Measurements from ENCODE around the gene TMEM132C.

TMEM132C gene

GRCh38 chr12:128551266-128551665 lies 284.3 kb downstream of the TMEM132C start:
- no peak for DNase-seq (ENCODE audit: low spot score)
- TF ChIP-seq CTCF (IDR thresholded peaks at IDR 0.05; ENCODE audit: poor library complexity, severe bottlenecking), result no peak
- ATAC-seq (ENCODE audit: low read depth), result no peak
- Histone ChIP-seq H3K4me3 (ENCODE audit: severe bottlenecking) (no peak overlapping the region), H3K9me3 (ENCODE audit: severe bottlenecking) (no peaks in the 10 kb centered on the region), H3K27me3 (ENCODE audit: insufficient read depth, poor library complexity, severe bottlenecking) (peaks cover 6% of the 10 kb centered on the region), H3K27ac (ENCODE audit: poor library complexity, severe bottlenecking) (no peak overlapping the region), H3K4me1 (ENCODE audit: insufficient read depth, poor library complexity, severe bottlenecking) (no peaks in the 10 kb centered on the region), H3K36me3 (ENCODE audit: low read depth) (no peaks in the 10 kb centered on the region)

DNA sequence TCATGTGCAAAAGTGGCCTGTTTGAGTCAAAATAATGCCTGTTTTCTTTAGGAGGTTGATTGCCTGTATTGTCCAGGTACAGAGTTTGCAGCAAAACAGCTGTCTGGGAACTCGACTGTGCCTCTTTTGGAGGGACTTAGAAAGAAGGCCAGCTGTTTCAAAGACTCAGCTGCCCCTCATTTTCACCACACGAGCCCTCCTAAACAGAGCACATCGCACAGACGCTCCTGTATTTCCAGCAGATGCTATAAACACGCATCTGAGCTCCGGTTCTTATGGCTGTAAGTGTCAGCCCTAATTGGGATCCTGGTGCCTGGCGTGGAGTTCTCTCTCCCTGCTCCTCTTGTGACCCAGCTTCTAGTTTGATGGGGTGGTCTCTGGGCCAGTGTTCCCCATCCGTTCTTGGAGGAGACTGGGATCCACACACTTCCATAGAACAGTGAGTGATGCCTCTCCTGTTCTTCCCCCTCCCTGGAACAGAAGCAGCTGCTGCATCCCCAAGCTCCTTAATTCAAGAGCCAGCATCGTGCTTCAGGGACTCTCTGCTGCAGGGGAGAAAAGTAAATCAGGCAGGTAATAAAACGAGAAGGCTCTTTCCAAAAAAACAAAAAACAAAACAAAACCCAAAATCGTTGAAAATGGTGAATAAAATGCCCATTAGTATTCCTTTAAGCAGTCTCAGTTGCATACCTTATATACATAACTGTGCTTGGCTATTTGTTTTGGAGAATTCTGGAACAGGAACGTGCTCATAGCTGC lies 287.8 kb downstream of the TMEM132C start:
- Histone ChIP-seq H3K27ac (ENCODE audit: poor library complexity, severe bottlenecking) (no peak overlapping the region), H3K27me3 (ENCODE audit: insufficient read depth, poor library complexity, severe bottlenecking) (peaks cover 6% of the 10 kb centered on the region), H3K4me1 (ENCODE audit: insufficient read depth, poor library complexity, severe bottlenecking) (no peaks in the 10 kb centered on the region), H3K4me3 (ENCODE audit: severe bottlenecking) (no peak overlapping the region), H3K9me3 (ENCODE audit: severe bottlenecking) (no peaks in the 10 kb centered on the region), H3K36me3 (ENCODE audit: low read depth) (no peaks in the 10 kb centered on the region)
- no peak for TF ChIP-seq CTCF (IDR thresholded peaks at IDR 0.05; ENCODE audit: poor library complexity, severe bottlenecking)
- ATAC-seq (ENCODE audit: low read depth) (no peak), DNase-seq (ENCODE audit: low spot score) (no peak)

- Histone ChIP-seq H3K9me3 (ENCODE audit: severe bottlenecking) (no peaks in the 10 kb centered on the region), H3K4me3 (ENCODE audit: severe bottlenecking) (no peak overlapping the region), H3K36me3 (ENCODE audit: low read depth) (no peaks in the 10 kb centered on the region), H3K27ac (ENCODE audit: poor library complexity, severe bottlenecking) (no peak overlapping the region), H3K4me1 (ENCODE audit: insufficient read depth, poor library complexity, severe bottlenecking) (no peaks in the 10 kb centered on the region), H3K27me3 (ENCODE audit: insufficient read depth, poor library complexity, severe bottlenecking) (peaks cover 4% of the 10 kb centered on the region)
- no peak for ATAC-seq (ENCODE audit: low read depth)
- no peak for TF ChIP-seq CTCF (IDR thresholded peaks at IDR 0.05; ENCODE audit: poor library complexity, severe bottlenecking)
- DNase-seq (ENCODE audit: low spot score), result no peak
Measured at GRCh38 chr12:128557231-128557630, 290.3 kb downstream of the TMEM132C start.

DNA sequence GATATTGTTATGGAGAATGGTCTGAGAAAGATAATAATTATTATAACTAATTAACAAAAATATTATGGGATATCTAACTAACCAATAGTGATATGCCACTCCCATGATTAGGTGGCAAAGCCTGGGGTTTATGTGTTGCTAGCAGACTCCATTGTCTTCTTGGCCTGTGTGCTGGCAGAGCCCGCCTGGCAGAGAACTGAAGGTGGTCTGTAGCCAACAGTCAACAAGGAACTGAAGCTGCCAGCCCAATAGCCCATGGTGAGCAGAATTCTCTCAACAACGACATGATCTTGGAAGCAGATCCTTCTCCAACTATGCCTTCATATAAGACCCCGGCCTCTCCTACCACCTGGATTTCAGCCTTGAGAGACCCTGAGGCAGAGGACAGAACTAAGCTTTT lies 298.0 kb downstream of the TMEM132C start:
- no peaks in the 10 kb centered on the region for H3K9me3 ChIP-seq (ENCODE audit: severe bottlenecking)
- DNase-seq (ENCODE audit: low spot score) (no peak), ATAC-seq (ENCODE audit: low read depth) (no peak)
- no peak for TF ChIP-seq CTCF (IDR thresholded peaks at IDR 0.05; ENCODE audit: poor library complexity, severe bottlenecking)
- H3K4me1 ChIP-seq (ENCODE audit: insufficient read depth, poor library complexity, severe bottlenecking), result no peaks in the 10 kb centered on the region
- no peaks in the 10 kb centered on the region for H3K36me3 ChIP-seq (ENCODE audit: low read depth)
- no peak overlapping the region for H3K4me3 ChIP-seq (ENCODE audit: severe bottlenecking)
- no peaks in the 10 kb centered on the region for H3K27me3 ChIP-seq (ENCODE audit: insufficient read depth, poor library complexity, severe bottlenecking)
- H3K27ac ChIP-seq (ENCODE audit: poor library complexity, severe bottlenecking), result no peak overlapping the region

DNA sequence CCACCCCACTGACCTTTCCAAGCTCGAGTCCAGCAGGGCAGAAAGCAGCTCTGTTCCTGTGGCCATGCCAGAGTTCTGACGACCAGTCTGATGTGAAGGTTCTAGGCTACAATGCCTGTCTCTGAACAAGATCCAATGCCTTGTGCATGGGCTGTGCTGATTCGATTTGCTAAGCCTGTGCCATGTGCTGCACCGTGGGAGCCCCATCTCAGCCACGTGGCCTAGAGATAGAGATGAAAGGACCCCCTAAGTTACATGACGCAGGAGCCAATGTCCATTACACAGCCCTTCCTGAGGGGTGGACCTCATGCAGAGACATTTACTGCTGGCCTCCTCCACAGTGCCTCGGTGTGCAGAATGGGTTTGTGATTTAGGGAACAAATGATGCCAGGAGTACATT lies 300.8 kb downstream of the TMEM132C start:
- no peaks in the 10 kb centered on the region for H3K9me3 ChIP-seq (ENCODE audit: severe bottlenecking)
- TF ChIP-seq CTCF (IDR thresholded peaks at IDR 0.05; ENCODE audit: poor library complexity, severe bottlenecking), result no peak
- H3K36me3 ChIP-seq (ENCODE audit: low read depth), result no peaks in the 10 kb centered on the region
- no peaks in the 10 kb centered on the region for H3K27me3 ChIP-seq (ENCODE audit: insufficient read depth, poor library complexity, severe bottlenecking)
- no peak overlapping the region for H3K27ac ChIP-seq (ENCODE audit: poor library complexity, severe bottlenecking)
- ATAC-seq (ENCODE audit: low read depth) (no peak), DNase-seq (ENCODE audit: low spot score) (no peak)
- H3K4me1 ChIP-seq (ENCODE audit: insufficient read depth, poor library complexity, severe bottlenecking), result no peaks in the 10 kb centered on the region
- no peak overlapping the region for H3K4me3 ChIP-seq (ENCODE audit: severe bottlenecking)

Data from RWPE2 (cell line).